IMR-90 (cell line): ENCODE measurements around the gene CTRB2. TPM values are rescaled to one million over a fixed set of nuclear protein-coding genes. Genes with fewer than 3 reads are reported as not detected.

Experiments used
- ATAC-seq: fragments of 200-7000 bp; cut with Tn5 transposase; 2 replicates; pipeline ENCODE4 v1.9.1; 2020; ENCODE audit warnings: low read depth, mild to moderate bottlenecking, moderate library complexity
- BruUV-seq: library from RNA; stranded (reverse); fragments of 400-500 nt; replicated peaks from 2 replicates; lab custom pipeline; 2021; lab: Mats Ljungman, UMichigan
- CTCF ChIA-PET: fragments of 300-600 bp; formaldehyde crosslinking; extraction: SDS; loops from one replicate; lab custom pipeline; 2021; ENCODE audit warnings: antibody characterized with exemption; lab: Yijun Ruan, JAX
- POLR2A ChIA-PET: fragments of 300-600 bp; sonication (Branson Sonifier 250); formaldehyde crosslinking; loops from one replicate; lab custom pipeline; 2022; ENCODE audit warnings: antibody characterized with exemption; ENCODE audit not compliant: unreplicated experiment; lab: Charles Lee
- DNase-seq: peaks from one replicate; pipeline ENCODE4 v3.0.0; 2013
- H2AFZ ChIP-seq: replicated peaks from 2 replicates; pipeline ENCODE3; 2013; ENCODE audit warnings: low read length, mild to moderate bottlenecking; ENCODE audit not compliant: poor library complexity
- H2AK5ac ChIP-seq: 2 replicates; pipeline ENCODE4 v1.6.1; 2013; ENCODE audit warnings: low read depth, low read length, inconsistent platforms
- H2AK9ac ChIP-seq: replicated peaks from 2 replicates; pipeline ENCODE3; 2013; ENCODE audit warnings: mild to moderate bottlenecking, low read depth, low read length, moderate library complexity; ENCODE audit not compliant: poor library complexity
- H2BK120ac ChIP-seq: 2 replicates; pipeline ENCODE4 v1.6.1; 2013; ENCODE audit warnings: low read depth, low read length, inconsistent platforms
- H2BK15ac ChIP-seq: 3 replicates; pipeline ENCODE4 v1.6.1; 2013; ENCODE audit warnings: low read depth, low read length, inconsistent platforms
- H2BK20ac ChIP-seq: 2 replicates; pipeline ENCODE4 v1.6.1; 2013; ENCODE audit warnings: low read depth, mild to moderate bottlenecking, inconsistent platforms, low read length, moderate library complexity
- H2BK5ac ChIP-seq: 2 replicates; pipeline ENCODE4 v1.6.1; 2013; ENCODE audit warnings: mild to moderate bottlenecking, low read depth, low read length, inconsistent platforms; ENCODE audit not compliant: poor library complexity, severe bottlenecking
- H3K14ac ChIP-seq: replicated peaks from 2 replicates; pipeline ENCODE4 v1.6.1; 2013; ENCODE audit warnings: low read depth, low read length, inconsistent platforms
- H3K18ac ChIP-seq: 2 replicates; pipeline ENCODE4 v1.6.1; 2013; ENCODE audit warnings: low read depth, low read length, control low read depth
- H3K23ac ChIP-seq: 2 replicates; pipeline ENCODE4 v1.6.1; 2013; ENCODE audit warnings: low read depth, low read length, inconsistent platforms
- H3K27ac ChIP-seq: 2 replicates; pipeline ENCODE4 v1.5.1; 2013; ENCODE audit warnings: mild to moderate bottlenecking, control low read depth, low read length; ENCODE audit not compliant: insufficient read depth
- H3K27me3 ChIP-seq: 2 replicates; pipeline ENCODE4 v1.6.1; 2013; ENCODE audit warnings: low read length; ENCODE audit not compliant: control insufficient read depth, insufficient read depth
- H3K36me3 ChIP-seq: 2 replicates; pipeline ENCODE4 v1.6.1; 2013; ENCODE audit warnings: low read length, mixed read lengths; ENCODE audit not compliant: control insufficient read depth, insufficient read depth
- H3K4ac ChIP-seq: 2 replicates; pipeline ENCODE4 v1.6.1; 2013; ENCODE audit warnings: low read depth, low read length, inconsistent platforms
- H3K4me1 ChIP-seq: 2 replicates; pipeline ENCODE4 v1.6.1; 2013; ENCODE audit warnings: low read length, mixed read lengths; ENCODE audit not compliant: control insufficient read depth, insufficient read depth
- H3K4me2 ChIP-seq: 2 replicates; pipeline ENCODE4 v1.6.1; 2013; ENCODE audit warnings: low read depth, mild to moderate bottlenecking, control low read depth, low read length, moderate library complexity
- H3K4me3 ChIP-seq: 2 replicates; pipeline ENCODE4 v1.5.1; 2013; ENCODE audit warnings: low read depth, mild to moderate bottlenecking, control low read depth, low read length, moderate library complexity; ENCODE audit not compliant: insufficient read depth
- H3K56ac ChIP-seq: 2 replicates; pipeline ENCODE4 v1.6.1; 2013; ENCODE audit warnings: low read length, inconsistent platforms; ENCODE audit not compliant: insufficient read depth; ENCODE audit errors: extremely low read depth
- H3K79me1 ChIP-seq, 2 experiments: 2 replicates each; pipeline ENCODE4 v1.6.1; 2013; ENCODE audit warnings: low read length in 2 of 2, inconsistent platforms in 1 of 2, low read depth in 1 of 2
- H3K9ac ChIP-seq: 2 replicates; pipeline ENCODE4 v1.6.1; 2013; ENCODE audit warnings: low read depth, low read length, control low read depth
- H3K9me1 ChIP-seq: 2 replicates; pipeline ENCODE4 v1.6.1; 2013; ENCODE audit warnings: low read length, inconsistent platforms; ENCODE audit not compliant: insufficient read depth
- H3K9me3 ChIP-seq: 2 replicates; pipeline ENCODE4 v1.6.1; 2013; ENCODE audit warnings: low read length; ENCODE audit not compliant: control insufficient read depth, insufficient read depth
- H4K20me1 ChIP-seq: 2 replicates; pipeline ENCODE4 v1.6.1; 2013; ENCODE audit warnings: low read length, inconsistent platforms; ENCODE audit not compliant: insufficient read depth
- H4K5ac ChIP-seq: 2 replicates; pipeline ENCODE4 v1.6.1; 2013; ENCODE audit warnings: mild to moderate bottlenecking, low read depth, low read length, control low read depth
- H4K8ac ChIP-seq, 2 experiments: 2 replicates each; pipeline ENCODE4 v1.6.1; 2013; ENCODE audit warnings: low read depth in 2 of 2, low read length in 2 of 2, control low read depth in 1 of 2, inconsistent platforms in 1 of 2
- H4K91ac ChIP-seq: 2 replicates; pipeline ENCODE4 v1.6.1; 2013; ENCODE audit warnings: low read depth, low read length, inconsistent platforms; ENCODE audit not compliant: insufficient read depth
- BHLHE40 ChIP-seq: fragments of 150-350 bp; IDR thresholded peaks from 2 replicates; pipeline ENCODE4 v1.6.1; 2016; ENCODE audit warnings: mild to moderate bottlenecking, low read depth, low read length
- CHD1 ChIP-seq: IDR thresholded peaks from 2 replicates; pipeline ENCODE4 v1.6.1; 2012; ENCODE audit warnings: low read depth, low read length, improper control_type of control experiment
- CTCF ChIP-seq: conservative IDR thresholded peaks from 2 replicates; pipeline ENCODE4 v1.5.1; 2012; ENCODE audit warnings: mild to moderate bottlenecking, low read depth, low read length, improper control_type of control experiment
- ELK1 ChIP-seq: fragments of 150-350 bp; IDR thresholded peaks from 2 replicates; pipeline ENCODE4 v1.6.1; 2016; ENCODE audit warnings: low read depth, mild to moderate bottlenecking, low read length, moderate library complexity, borderline replicate concordance
- FOS ChIP-seq: fragments of 150-350 bp; IDR thresholded peaks from 2 replicates; pipeline ENCODE4 v1.6.1; 2016; ENCODE audit warnings: low read depth, low read length
- MAFK ChIP-seq: IDR thresholded peaks from 2 replicates; pipeline ENCODE4 v1.6.1; 2012; ENCODE audit warnings: low read depth, low read length, improper control_type of control experiment
- MAZ ChIP-seq: IDR thresholded peaks from 2 replicates; pipeline ENCODE4 v1.6.1; 2012; ENCODE audit warnings: low read depth, mild to moderate bottlenecking, low read length, improper control_type of control experiment, moderate library complexity, borderline replicate concordance
- MXI1 ChIP-seq: IDR thresholded peaks from 2 replicates; pipeline ENCODE4 v1.6.1; 2012; ENCODE audit warnings: low read depth, mild to moderate bottlenecking, low read length, moderate library complexity, borderline replicate concordance
- NFE2L2 ChIP-seq: fragments of 150-350 bp; IDR thresholded peaks from 2 replicates; pipeline ENCODE4 v1.6.1; 2016; ENCODE audit warnings: low read depth, mild to moderate bottlenecking, low read length
- POLR2A ChIP-seq: IDR thresholded peaks from 2 replicates; pipeline ENCODE4 v1.6.1; 2012; ENCODE audit warnings: mild to moderate bottlenecking, low read depth, low read length
- RAD21 ChIP-seq: IDR thresholded peaks from 2 replicates; pipeline ENCODE4 v1.6.1; 2012; ENCODE audit warnings: low read length, improper control_type of control experiment
- RCOR1 ChIP-seq: IDR thresholded peaks from 2 replicates; pipeline ENCODE4 v1.6.1; 2012; ENCODE audit warnings: mild to moderate bottlenecking, low read length, improper control_type of control experiment; ENCODE audit not compliant: insufficient replicate concordance
- SMC3 ChIP-seq: fragments of 150-350 bp; IDR thresholded peaks from 2 replicates; pipeline ENCODE4 v1.6.1; 2016; ENCODE audit warnings: low read depth, mild to moderate bottlenecking, antibody characterized with exemption, low read length, moderate library complexity
- USF2 ChIP-seq: fragments of 150-350 bp; IDR thresholded peaks from 2 replicates; pipeline ENCODE4 v1.6.1; 2017; ENCODE audit warnings: mild to moderate bottlenecking, antibody characterized with exemption, low read length, low read depth
- WGBS, 2 experiments: methylation state at CpG; one replicate each; pipeline versions ENCODE4 v1.1.5 to v1.1.7; 2013; ENCODE audit warnings: missing lambda C conversion rate in 2 of 2; ENCODE audit not compliant: insufficient read length in 1 of 2; ENCODE audit errors: extremely low coverage in 2 of 2; 5-methylcytosine and 5-hydroxymethylcytosine counted together
- dilution Hi-C: fragments of 300-500 bp; cut with HindIII; formaldehyde crosslinking; loops from one replicate; pipeline ENCODE4 v1.14.3; 2018; ENCODE audit warnings: low sequenced_read_pairs; ENCODE audit not compliant: unreplicated experiment
- in situ Hi-C: fragments of 300-500 bp; cut with MboI; formaldehyde crosslinking; loops from 3 replicates; pipeline ENCODE4 v1.14.3; 2019; ENCODE audit warnings: low sequenced_read_pairs, inconsistent platforms, mixed read lengths
- intact Hi-C: fragments of 100-400 bp; cut with micrococcal nuclease; formaldehyde crosslinking; loops from 2 replicates; pipeline ENCODE4 v1.10.0; 2022
- polyA plus RNA-seq, 3 experiments: library from polyadenylated mRNA; depleted of rRNA; stranded (reverse); fragments of >200 nt; gene quantifications; 2 replicates each; pipeline ENCODE4 v1.2.3, GENCODE V29; 2012; ENCODE audit warnings: low replicate concordance in 1 of 3
- total RNA-seq: library from RNA; depleted of rRNA; stranded (reverse); fragments of >200 nt; gene quantifications from 2 replicates; pipeline ENCODE4 v1.2.3, GENCODE V29; 2012

Gene CTRB2
- total and polyA plus RNA-seq, 2 of the 4 experiments (the other 2 are of a cell fraction), result not detected

GRCh38 chr16:75237398-75238131 is 30.6 kb upstream of the CTRB2 start:
- no peak for DNase-seq
- no peak overlapping the region for H3K4me3 ChIP-seq
- H3K4me1 ChIP-seq, result peaks cover 33% of the 10 kb centered on the region
- TF ChIP-seq ELK1 (no peak), CTCF (no peak), MAZ (no peak), RCOR1 (no peak), NFE2L2 (no peak), SMC3 (no peak), USF2 (no peak), RAD21 (no peak), MAFK (no peak), FOS (no peak), POLR2A (no peak), MXI1 (no peak), BHLHE40 (no peak), CHD1 (no peak)

More at GRCh38 chr16:75237398-75238131, 30.6 kb upstream of the CTRB2 start:
- peak overlapping the region in 1 of 2 experiments; percentile 59; a peak in 2 of 4 replicates for H4K8ac ChIP-seq
- BruUV-seq, result no TSS peak
- peaks cover 88% of the 10 kb centered on the region for H4K20me1 ChIP-seq
- H3K27me3 ChIP-seq, result no peaks in the 10 kb centered on the region
- dilution Hi-C loops, result no loop called here
- H2AFZ ChIP-seq, result peak overlapping the region; percentile 61
- peak overlapping the region; percentile 12 for H4K91ac ChIP-seq
- H3K79me1 ChIP-seq, result peaks cover 12 to 58% of the 10 kb centered on the region in 2 experiments
- H3K9me1 ChIP-seq, result peaks cover 7% of the 10 kb centered on the region
- H2AK9ac ChIP-seq, result peak overlapping the region; percentile 96
- peak overlapping the region; percentile 45 for H3K9ac ChIP-seq
- no peak for ATAC-seq
- 0 out of 3 replicates have a peak overlapping the region, but pooled peaks have one; percentile 80 for H2BK15ac ChIP-seq
- peak overlapping the region; percentile 85; the same call in 1 of the 2 replicates for H3K23ac ChIP-seq
- 85% methylated on average over 3 of the region's 18 CpGs; no CpG with 5 or more reads in 1 of the 2 experiments for WGBS, 2 experiments
- CTCF ChIA-PET, result no interaction called here
- peak overlapping the region; percentile 42; the same call in 1 of the 2 replicates for H2BK120ac ChIP-seq
- peaks cover 75% of the 10 kb centered on the region for H3K36me3 ChIP-seq
- peak overlapping the region; percentile 72 for H3K4ac ChIP-seq
- 0 out of 2 replicates have a peak overlapping the region, but pooled peaks have one; percentile 28 for H4K5ac ChIP-seq
- 0 out of 2 replicates have a peak overlapping the region, but pooled peaks have one; percentile 18 for H2BK20ac ChIP-seq
- intact Hi-C loops, result no loop called here
- POLR2A ChIA-PET, result interaction anchor here (1.0 kb wide), 1 partner anchor 13 kb away, joined by 21 read pairs; no protein-coding TSS in a partner anchor
- no peaks in the 10 kb centered on the region for H3K9me3 ChIP-seq
- H3K14ac ChIP-seq, result peak overlapping the region; percentile 74; the same call in 1 of the 2 replicates
- H3K56ac ChIP-seq, result no peak overlapping the region
- no peak overlapping the region for H3K18ac ChIP-seq
- H2BK5ac ChIP-seq, result peak overlapping the region; percentile 82
- H3K27ac ChIP-seq, result peak overlapping the region; percentile 55
- in situ Hi-C loops, result no loop called here
- H2AK5ac ChIP-seq, result peak overlapping the region; percentile 91
- H3K4me2 ChIP-seq, result no peak overlapping the region
